Medulla oblongata (tissue), 1 donor: Measurements from ENCODE around the gene PPP1R12A.
A peak's percentile ranks its signal among the peaks of the same experiment; 100 is the strongest.
"Not testable (repeated sequence)": the region's sequence is repeated elsewhere in the genome, so short reads cannot be mapped to it uniquely, and the experiment has no call there.

Source experiments
- DNase-seq: peaks from one replicate; pipeline ENCODE4 v3.0.0-alpha.2; 2015; ENCODE audit errors: extremely low spot score

The PPP1R12A gene

DNA sequence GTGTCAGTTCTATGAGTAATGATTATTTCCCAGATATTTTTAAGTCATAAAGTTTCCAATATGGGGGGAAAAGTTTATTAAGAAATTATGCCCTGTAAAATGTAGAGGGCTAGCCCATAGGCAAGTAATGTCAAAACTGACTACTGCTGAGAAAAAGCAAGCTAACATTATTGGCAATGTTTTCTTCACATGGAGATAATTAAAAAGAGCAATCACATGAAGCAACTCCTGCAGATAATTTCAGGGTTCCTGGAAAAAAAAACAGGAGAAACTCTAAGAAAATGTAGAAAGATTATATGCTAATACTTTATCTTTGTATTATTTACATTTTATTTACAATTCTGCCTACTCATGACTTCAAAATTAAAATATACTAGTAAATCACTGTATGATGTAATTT lies 39.8 kb downstream of the PPP1R12A start:
- DNase-seq: no peak

DNA sequence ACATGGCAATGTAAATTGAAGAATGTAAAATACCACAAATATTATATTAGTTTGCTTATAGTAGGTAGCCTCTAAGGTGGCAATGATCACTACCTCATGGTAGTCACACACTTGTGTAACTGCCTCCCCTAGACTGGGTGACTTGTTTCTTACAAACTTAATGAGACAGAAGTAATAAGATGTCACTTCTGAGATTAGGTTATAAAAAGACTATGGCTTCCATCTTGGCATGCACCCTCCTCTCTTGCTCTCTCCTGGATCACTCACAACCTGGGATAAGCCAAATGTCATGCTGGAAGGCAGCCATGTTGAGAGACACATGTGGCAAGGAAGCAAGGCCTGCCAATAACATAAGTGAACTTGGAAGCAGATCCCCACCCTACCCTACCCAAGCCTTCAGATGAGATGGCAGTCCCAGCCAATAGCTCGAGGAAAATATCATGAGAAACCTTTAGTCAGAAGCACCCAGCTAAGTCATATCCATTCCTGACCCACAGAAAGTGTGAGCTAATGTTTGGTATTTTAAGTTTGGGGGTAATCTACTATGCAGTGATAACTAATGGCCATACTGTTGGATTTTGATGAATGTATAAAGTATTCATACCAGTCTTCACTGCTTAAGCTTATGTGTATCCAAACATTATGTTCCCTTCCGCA lies 43.3 kb downstream of the PPP1R12A start:
- DNase-seq: no peak

DNA sequence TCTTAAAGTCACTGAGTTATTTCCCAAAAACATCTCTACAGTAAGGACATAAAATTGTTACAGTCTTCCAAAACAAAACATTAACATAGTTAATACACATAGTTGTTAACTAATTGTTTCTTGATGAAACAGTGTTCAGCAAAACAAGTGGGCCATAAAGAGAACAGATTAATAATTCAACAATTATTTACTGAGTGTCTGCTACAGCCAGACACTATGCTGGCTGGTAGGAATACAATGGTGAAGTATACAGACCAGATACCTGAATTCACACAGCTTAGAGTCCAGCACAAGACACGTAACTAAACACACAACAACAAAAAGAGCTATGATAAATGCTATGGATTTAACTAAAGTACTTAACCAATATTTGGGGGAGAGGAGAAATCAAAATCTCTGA lies 47.0 kb downstream of the PPP1R12A start:
- DNase-seq: no peak

DNA sequence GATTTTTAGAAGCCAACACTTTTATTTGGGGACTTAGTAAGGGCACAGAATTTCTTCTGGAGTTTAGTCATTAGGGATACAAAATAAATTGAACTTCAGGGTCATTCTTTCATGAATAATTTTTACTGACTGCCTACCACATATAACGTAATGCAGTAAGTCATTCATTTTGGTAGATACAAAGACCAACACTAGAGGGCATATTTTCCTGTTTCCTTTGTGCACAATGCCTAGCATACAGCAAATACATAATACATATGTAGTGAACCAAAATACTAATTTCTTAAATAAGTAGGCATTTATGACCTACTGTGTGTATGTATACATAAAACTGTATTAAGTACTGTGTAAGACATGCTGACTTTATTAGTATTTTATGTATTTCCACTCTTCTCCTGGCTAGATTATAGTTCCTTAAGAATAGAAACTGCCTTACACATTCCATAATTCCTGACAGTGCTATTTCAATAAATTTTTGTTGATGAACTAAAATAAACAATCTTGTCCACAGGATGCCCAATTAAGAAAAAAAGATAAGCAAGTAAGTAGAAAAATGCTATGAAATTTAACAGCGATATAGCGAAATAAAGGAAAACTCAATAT lies 47.9 kb downstream of the PPP1R12A start:
- DNase-seq: peak; percentile 51

DNA sequence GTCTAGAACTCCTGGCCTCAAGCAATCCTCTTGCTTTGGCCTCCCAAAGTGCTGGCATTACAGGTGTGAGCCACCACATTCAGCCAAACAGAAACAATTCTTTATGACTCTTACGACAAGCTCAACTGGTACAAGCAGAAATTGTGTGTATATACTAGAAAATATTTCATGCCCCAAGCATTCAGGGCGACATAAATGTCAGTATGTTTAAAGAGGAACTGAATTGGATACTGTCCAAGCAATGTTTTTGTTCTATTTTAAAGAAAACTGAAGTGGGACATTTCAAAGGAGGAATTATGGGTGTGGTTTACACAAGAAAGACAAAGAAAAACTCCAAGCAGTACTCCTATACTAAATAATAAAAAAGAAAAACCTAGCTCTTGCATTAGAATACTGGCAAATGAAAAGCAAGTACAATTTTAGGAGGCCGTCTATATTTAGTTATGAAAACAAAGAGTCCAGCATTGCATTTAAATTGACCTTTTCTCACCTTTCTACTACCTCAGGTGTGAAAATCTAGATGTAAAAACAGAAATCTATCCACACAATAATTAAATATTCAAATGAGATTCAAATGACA lies 48.9 kb downstream of the PPP1R12A start:
- DNase-seq: no peak

DNA sequence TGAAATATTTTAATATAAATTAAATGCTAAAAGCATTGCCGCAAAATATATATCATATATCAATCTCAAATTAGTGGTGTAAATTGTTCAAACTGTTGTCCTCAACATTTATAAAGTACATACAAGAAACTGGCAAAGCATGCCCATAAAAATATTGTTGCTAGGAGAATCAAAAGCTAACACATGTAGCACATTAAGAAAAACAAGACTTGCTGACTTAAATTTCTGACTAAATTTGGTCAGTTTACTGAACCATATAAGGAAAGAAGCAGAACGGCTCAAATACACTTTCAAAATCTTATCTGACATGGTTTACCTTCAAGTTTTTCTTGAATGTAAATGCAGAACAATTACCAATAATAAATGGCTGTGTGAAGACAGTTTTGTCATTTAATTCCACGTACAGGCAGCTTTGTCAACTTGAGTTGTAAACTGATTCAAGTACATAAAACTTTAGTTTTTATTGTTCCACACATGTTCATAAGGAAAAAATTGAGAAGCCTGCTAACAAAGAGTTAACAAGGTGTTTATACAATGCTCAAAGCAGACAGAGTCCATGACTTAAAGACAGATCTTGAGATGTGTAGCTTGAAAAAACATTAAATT lies 50.4 kb downstream of the PPP1R12A start:
- no peak for DNase-seq

DNA sequence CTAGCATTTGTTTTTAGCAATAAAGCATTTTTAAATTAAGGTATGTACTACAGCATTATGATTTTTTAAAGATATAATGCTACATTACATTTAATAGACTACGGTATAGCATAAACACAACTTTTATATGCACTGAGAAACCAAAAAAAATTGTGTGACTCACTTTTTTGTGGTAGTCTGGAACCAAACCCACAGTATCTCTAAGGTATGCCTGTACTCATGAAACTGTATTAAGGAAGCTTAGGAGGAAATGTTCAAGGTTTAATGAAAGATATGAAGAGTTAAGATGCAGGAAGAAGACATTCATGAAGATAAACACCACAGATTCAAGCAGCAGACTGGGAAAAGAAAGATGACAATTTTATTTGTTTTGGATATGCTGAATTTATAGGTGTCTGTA lies 51.7 kb downstream of the PPP1R12A start:
- DNase-seq: no peak

DNA sequence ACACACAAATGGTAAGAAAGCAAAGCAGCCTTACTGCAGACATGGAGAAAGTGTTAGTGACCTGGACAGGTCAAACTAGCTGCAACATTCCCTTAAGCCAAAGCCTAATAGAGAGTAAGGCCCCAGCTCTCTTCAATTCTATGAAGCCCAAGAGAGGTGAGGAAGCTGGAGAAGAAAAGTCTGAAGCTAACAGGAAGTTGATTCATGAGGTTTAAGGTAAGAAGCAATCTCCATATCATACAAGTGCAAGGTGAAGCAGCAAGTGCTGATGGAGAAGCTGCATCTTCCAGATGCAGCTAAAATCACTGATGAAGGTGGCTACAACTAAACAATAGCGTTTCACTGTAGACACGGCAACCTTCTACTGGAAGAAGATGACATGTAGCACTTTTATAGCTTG lies 53.5 kb downstream of the PPP1R12A start:
- no peak for DNase-seq

DNA sequence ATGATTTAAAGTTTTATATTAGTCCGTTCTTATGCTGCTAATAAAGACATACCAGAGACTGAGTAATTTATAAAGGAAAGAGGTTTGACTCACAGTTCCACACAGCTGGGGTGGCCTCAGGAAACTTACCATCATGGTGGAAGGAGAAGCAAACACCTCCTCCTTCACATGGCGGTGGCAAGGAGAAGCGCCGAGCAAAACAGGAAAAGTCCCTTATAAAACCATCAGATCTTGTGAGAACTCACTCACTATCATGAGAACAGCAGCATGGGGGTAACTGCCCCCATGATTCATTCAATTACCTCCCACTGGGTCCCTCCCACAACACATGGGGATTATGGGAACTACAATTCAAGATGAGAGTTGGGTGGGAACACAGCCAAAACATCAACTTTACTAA lies 56.4 kb downstream of the PPP1R12A start:
- not testable (repeated sequence) for DNase-seq

DNA sequence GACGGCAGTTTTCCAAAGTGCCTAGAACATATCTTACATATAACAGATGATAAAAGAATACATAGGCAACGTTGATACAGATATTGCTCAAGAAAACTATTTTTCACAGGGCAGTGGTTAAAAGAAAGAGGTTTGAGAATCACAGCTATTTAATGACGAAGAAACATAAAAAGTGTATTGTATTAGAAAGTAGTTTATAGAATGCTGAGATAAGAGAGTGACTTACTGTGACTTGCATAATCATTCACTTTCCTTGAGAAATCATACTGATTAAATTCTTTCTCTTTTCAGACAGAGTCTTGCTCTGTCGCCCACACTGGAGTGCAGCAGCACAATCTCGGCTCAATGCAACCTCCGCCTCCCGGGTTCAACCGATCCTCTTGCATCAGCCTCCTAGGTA lies 57.7 kb downstream of the PPP1R12A start:
- DNase-seq: no peak

DNA sequence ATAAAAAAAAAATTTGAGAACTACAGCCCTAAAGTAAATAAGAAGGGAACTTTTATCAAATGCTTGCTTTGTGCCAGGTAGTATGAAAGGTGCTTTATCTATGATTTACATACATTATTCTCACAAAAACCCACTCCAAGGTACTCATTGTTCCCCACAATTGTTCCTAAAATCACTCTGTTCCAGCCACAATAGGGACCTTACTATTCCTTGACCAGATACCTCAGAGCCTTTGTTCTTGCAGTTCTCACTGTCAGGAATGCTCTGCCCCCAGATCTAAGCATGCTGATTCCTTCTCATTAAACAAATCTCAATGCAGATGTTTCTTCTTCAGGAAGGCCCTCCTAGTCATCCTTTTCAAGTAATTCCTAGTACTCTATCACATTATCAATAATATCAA lies 60.2 kb downstream of the PPP1R12A start:
- DNase-seq: no peak

DNA sequence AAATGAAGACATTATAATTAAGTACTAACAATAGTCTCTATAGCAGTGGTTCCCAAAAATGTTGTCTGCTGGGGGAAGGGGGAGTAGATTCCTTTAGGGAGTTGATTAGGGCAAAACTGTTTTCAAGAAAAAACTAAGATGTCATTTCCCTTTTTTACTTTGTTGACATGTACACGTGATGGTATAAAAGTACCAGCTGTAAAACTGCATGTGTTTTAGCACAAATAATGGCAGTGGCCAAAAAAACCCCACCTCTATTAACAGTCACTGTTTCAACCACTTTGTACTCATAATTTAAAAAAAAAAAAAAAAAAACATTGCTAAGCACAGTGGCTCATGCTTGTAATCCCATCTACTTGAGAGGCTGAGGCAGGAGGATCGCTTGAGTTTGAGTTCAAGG lies 61.7 kb downstream of the PPP1R12A start:
- no peak for DNase-seq

DNA sequence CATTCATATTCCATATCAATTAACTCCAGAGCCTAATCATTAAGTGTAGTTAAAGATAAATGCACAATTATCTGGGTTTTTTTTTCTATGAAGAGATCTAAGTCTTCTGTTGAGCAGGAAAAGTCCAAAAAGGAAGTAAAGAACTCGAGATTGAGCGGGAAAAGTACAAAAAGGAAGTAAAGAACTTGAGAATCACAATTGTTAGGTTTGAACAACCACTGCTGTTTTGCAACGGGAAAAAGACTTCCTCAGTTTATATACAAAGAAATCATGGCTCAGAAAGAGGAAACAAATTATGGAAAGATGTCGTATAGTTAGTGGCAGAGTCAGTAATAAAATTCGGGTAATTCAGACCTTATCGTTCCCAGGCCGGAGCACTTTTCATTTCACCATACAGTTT lies 63.3 kb downstream of the PPP1R12A start:
- peak; percentile 64 for DNase-seq

DNA sequence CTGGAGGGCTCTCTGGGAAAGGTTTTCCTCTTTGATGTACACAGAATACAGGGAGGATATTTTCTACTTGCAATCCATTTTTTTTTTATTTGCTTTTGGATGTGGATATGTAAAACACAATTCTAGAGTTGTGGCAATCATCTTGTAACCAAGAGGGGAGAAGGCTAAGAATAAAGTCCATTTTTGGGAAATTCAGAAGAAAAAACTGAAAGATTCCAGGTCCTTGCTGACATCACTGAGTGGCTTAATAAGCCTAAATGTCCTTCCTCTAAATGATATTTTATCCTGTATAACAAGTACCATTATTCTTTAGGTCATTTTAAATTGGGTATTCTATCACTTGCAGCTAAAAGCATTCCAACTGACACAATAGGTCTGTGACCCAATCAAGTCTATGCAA lies 64.0 kb downstream of the PPP1R12A start:
- no peak for DNase-seq

DNA sequence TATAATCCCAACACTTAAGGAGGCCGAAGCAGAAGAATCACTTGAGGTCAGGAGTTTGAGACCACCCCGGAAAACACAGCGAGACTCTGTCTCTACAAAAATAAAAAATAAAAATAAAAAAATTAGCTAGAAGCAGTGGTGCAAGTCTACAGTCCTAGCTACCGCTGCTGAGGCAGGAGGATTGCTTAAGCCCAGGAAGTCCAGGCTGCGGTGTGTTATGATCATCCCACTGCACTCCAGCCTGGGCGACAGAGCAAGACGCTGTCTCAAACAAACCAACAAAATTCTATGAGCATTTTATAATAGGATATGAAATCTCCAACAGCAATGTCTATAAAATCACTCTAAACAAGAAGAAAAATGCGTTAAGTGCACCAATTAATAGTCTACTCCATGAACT lies 75.3 kb downstream of the PPP1R12A start:
- DNase-seq: no peak

DNA sequence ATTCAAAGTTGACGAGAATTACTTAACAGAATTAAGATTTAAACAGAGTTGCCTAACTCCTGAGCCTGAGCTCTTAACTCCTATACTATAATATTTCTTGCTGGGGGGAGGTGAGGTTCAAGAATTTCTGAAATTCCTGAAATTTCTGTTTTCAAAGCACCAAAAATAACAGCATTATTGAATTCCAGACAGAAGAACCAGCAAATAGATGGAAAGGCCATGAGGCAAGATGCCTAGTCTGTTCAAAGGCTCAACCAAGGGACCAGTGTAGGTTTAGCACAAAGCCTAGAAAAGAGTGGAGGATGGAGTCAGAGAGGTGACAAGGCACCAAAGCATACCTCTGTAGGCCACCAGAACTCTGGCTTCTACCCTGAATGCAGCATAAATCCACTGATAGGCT lies 76.4 kb downstream of the PPP1R12A start:
- no peak for DNase-seq

DNA sequence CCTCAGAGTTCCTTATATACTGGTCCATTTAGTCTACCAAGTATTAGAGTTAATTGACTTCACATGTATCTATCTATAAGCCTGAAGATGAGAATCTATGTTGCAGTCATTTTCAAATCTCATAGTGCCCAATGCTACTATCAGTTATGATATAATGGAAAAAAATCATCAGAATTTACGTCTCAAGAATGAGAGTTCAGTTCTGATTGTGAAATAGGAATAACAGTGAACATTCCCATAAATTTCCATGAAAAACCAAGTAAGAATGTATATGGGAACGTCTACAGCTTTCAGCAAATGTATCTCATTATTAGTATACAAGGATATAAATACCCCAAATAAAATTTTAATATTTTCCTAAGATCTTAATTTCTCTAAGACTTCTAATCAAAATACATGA lies 77.2 kb downstream of the PPP1R12A start:
- DNase-seq: no peak

DNA sequence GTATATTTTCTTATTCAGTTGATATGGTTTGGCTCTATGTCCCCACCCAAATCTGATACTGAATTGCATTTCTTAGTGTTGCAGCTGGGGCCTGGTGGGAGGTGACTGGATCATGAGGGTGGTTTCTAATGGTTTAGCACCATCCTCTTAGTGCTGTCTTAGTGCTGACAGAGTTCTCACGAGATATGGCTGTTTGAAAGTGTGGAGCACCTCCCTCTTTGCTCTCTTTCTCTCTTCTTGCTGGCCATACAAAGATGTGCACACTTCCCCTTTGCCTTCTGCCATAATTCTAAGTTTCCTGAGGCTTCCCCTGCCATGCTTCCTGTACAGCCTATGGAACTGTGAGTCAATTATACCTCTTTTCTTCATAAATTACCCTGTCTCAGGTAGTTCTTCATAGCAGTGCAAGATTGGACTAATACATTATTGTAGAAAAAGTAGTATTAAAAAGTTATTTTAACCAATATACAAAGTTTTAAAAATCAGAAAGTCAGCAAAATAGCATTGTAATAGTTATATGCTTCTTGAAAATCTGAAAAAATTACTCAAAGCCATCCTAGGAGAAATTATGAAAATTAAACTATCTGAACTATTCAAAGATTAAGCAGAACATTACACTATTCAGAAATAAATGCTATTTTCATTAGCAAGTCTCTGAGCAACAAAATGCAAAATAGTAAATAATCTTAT lies 84.1 kb downstream of the PPP1R12A start:
- DNase-seq: no peak

DNA sequence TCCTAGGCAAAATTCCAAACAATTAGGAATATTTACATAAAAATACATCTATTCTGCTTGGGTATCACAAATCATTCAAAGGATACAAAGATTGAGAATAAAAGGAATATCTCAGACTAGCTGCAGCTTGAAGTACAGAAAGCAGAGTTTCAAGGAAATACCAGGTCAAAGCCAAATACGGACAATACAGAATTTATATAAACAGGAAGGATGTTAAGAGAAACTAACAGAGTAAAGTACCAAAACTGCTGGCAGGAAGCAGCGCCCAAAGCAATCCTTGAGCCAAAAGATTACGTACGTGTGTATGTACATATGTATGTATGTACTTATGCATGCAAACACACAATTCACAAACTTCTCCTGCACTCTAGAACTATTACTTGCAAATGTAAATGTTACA lies 86.6 kb downstream of the PPP1R12A start:
- no peak for DNase-seq

DNA sequence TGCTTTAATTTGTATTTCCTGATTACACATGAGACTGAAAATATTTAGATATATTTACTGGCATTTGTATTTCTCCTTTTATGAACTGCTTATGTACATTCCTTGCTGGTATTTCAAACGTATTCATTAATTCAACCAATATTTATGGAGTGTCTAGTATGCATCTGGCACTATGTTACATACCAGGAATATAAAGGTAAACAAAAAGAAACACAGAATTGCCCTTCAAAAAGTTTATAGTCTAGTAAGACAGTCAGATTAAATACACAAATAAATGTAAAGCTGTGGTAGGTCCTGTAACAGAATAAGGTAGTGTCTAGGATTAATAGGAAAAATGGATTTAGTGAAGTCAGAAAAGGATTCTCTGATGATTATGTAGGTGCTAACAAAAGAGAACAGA lies 87.5 kb downstream of the PPP1R12A start:
- DNase-seq: no peak

DNA sequence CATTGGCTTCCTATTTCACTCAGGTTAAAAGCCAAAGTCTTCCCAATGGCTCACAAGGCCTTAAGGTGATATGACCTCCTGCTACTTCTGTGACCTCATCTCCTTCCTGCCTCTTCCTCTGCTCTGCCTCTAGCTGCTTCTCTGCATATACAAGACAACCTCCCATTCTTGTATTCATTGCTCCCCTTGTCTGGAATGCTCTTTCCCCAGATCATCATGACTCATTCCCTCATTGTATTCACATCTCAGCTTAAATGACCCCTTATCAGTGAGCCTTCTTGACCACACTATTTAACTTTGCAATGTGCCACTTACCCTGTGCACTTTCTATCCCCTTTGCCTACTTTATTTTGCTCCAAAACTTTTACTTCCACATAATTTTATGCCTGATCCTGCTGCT lies 90.2 kb downstream of the PPP1R12A start:
- DNase-seq: no peak

DNA sequence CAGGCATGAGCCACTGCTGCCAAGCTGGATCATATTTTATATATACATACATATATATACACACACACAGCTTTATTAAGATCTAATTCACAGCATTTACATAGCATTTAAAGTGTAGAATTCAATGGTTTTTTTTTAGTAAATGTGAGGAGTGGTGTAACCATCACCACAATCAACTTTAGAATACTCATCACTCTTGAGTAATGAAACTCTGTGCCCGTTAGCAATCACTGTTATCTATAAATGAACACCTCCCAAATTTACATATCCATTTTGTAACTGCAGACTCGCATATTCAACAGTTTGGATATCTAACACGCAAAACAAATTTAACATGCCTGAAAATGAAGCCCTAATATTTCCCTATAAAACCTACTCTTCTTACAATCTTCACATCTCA lies 90.9 kb downstream of the PPP1R12A start:
- no peak for DNase-seq

DNA sequence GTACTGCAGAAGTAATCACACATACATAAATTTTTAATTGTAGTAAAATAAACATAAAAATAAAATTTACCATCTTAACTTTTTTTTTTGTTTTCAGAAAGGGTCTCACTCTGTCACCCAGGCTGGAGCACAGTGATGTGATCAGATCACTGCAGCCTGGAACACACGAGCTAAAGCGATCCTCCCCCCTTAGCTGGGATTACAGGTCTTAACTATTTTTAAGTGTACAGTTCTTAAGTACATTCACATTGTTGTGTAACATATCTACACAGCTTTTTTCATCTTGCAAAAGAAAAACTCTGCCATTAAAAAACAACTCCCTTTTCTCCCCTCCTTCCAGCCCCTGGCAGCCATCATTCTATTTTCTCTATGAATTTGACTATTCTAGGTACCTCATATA lies 92.3 kb downstream of the PPP1R12A start:
- no peak for DNase-seq
